ENCODE measurements around the gene BTBD9.

DNA sequence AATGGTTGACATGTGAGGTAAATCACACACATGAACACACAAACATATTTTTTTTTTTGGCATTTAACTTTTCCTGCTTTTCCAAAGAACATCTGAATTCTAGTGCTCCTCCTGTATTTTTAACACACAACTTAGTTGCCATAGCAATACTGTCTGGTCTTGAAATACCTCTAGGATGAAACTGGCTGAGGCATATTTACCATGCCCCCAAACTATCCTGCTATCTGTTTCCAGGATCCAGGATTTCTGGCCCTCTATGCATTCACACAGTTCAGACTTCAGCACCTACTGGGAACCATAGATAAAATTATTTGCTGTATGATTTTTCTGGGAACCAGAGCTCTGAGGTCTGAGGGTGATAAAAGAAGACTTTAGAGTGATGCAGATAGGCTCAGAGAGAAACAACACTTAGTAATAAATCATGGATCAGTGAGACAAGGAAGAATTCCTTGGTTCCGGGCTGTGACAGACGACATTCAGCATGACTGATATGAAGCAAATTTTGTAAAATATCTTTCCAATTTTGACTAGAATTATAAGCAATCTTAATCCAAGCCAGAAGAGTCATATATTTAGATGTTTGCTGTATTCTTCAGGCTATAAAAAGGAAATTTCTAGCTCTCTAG, 359.7 kb downstream of the BTBD9 start:
- TF ChIP-seq, protein P1, sequence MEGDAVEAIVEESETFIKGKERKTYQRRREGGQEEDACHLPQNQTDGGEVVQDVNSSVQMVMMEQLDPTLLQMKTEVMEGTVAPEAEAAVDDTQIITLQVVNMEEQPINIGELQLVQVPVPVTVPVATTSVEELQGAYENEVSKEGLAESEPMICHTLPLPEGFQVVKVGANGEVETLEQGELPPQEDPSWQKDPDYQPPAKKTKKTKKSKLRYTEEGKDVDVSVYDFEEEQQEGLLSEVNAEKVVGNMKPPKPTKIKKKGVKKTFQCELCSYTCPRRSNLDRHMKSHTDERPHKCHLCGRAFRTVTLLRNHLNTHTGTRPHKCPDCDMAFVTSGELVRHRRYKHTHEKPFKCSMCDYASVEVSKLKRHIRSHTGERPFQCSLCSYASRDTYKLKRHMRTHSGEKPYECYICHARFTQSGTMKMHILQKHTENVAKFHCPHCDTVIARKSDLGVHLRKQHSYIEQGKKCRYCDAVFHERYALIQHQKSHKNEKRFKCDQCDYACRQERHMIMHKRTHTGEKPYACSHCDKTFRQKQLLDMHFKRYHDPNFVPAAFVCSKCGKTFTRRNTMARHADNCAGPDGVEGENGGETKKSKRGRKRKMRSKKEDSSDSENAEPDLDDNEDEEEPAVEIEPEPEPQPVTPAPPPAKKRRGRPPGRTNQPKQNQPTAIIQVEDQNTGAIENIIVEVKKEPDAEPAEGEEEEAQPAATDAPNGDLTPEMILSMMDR (IDR thresholded peaks at IDR 0.05): no peak
- TF ChIP-seq POLR2A (IDR thresholded peaks at IDR 0.05): no peak
